Stimulated activated CD4-positive, alpha-beta T cell treated with anti-CD3 and anti-CD28 coated beads, Interleukin-4, amount 100 ng/mL, for 24 hours (primary cell): ENCODE results near the gene STAC3.

Experiments
- DNase-seq: peaks from one replicate; pipeline ENCODE4 v3.0.0-alpha.2; 2020

STAC3 gene

GRCh38 chr12:57209916-57210315 lies 41.1 kb downstream of the STAC3 start:
- DNase-seq: no peak

GRCh38 chr12:57208631-57209282 lies 42.2 kb downstream of the STAC3 start:
- DNase-seq: no peak

GRCh38 chr12:57207731-57208630 lies 43.0 kb downstream of the STAC3 start:
- DNase-seq: no peak

- DNase-seq: no peak
These were observed 45.1 kb downstream of the STAC3 start for GRCh38 chr12:57205931-57206330.

- DNase-seq: no peak
These were observed 45.8 kb downstream of the STAC3 start for GRCh38 chr12:57205186-57205585.

- no peak for DNase-seq
These were observed 46.5 kb downstream of the STAC3 start for GRCh38 chr12:57204454-57204853.

GRCh38 chr12:57203791-57204190 lies 47.2 kb downstream of the STAC3 start:
- DNase-seq: no peak

- DNase-seq: no peak
These were observed 47.8 kb downstream of the STAC3 start for GRCh38 chr12:57203201-57203600.

GRCh38 chr12:57202321-57202720 lies 48.7 kb downstream of the STAC3 start:
- DNase-seq: no peak

GRCh38 chr12:57201631-57202030 lies 49.4 kb downstream of the STAC3 start:
- no peak for DNase-seq

- no peak for DNase-seq
These were observed 49.8 kb downstream of the STAC3 start for GRCh38 chr12:57201219-57201618.

- DNase-seq: no peak
These were observed 50.5 kb downstream of the STAC3 start for GRCh38 chr12:57200497-57200896.

- DNase-seq: no peak
These were observed 51.8 kb downstream of the STAC3 start for GRCh38 chr12:57199191-57199590.

- DNase-seq: no peak
These were observed 52.7 kb downstream of the STAC3 start for GRCh38 chr12:57198329-57198728.

- DNase-seq: no peak
These were observed 54.0 kb downstream of the STAC3 start for GRCh38 chr12:57196956-57197355.

GRCh38 chr12:57196439-57196838 lies 54.5 kb downstream of the STAC3 start:
- DNase-seq: no peak

- no peak for DNase-seq
These were observed 55.2 kb downstream of the STAC3 start for GRCh38 chr12:57195611-57196371.

- no peak for DNase-seq
These were observed 55.8 kb downstream of the STAC3 start for GRCh38 chr12:57195186-57195585.

- no peak for DNase-seq
These were observed 56.7 kb downstream of the STAC3 start for GRCh38 chr12:57194253-57194652.

- DNase-seq: no peak
These were observed 57.2 kb downstream of the STAC3 start for GRCh38 chr12:57193706-57194245.
